Thymus (tissue), 11 donors: Measurements from ENCODE around the gene CYGB. TPM values are rescaled to one million over a fixed set of nuclear protein-coding genes. Genes with fewer than 3 reads are reported as not detected.
"Not testable (repeated sequence)": the region's sequence is repeated elsewhere in the genome, so short reads cannot be mapped to it uniquely, and the experiment has no call there.

Experiments used
- DNase-seq, 9 donors: peaks; one replicate each; pipeline ENCODE4 v3.0.0-alpha.2; 2013; ENCODE audit warnings: low spot score in 9 of 9, low read depth in 6 of 9, missing footprints in 1 of 9
- H3K27ac ChIP-seq, 2 donors: one replicate each; pipeline ENCODE4 v1.5.1; 2013; ENCODE audit warnings: control low read depth in 1 of 2, low read depth in 1 of 2, low read length in 1 of 2, mild to moderate bottlenecking in 1 of 2, moderate library complexity in 1 of 2
- H3K27me3 ChIP-seq, 2 donors: one replicate each; pipeline ENCODE4 v1.5.1; 2013; ENCODE audit warnings: low read length in 1 of 2; ENCODE audit not compliant: control insufficient read depth in 2 of 2, insufficient read depth in 1 of 2
- H3K36me3 ChIP-seq, 2 donors: one replicate each; pipeline ENCODE4 v1.5.1; 2013; ENCODE audit warnings: low read length in 1 of 2, mild to moderate bottlenecking in 1 of 2, moderate library complexity in 1 of 2; ENCODE audit not compliant: control insufficient read depth in 2 of 2, insufficient read depth in 2 of 2
- H3K4me1 ChIP-seq, 2 donors: one replicate each; pipeline ENCODE4 v1.5.1; 2013; ENCODE audit warnings: low read length in 2 of 2; ENCODE audit not compliant: control insufficient read depth in 2 of 2, insufficient read depth in 2 of 2
- H3K4me3 ChIP-seq, 2 donors: one replicate each; pipeline ENCODE4 v1.5.1; 2013; ENCODE audit warnings: low read length in 2 of 2, control low read depth in 1 of 2, mild to moderate bottlenecking in 1 of 2
- H3K9me3 ChIP-seq, 2 donors: one replicate each; pipeline ENCODE4 v1.5.1; 2013; ENCODE audit warnings: low read length in 1 of 2, mild to moderate bottlenecking in 1 of 2; ENCODE audit not compliant: control insufficient read depth in 2 of 2, insufficient read depth in 1 of 2
- WGBS: extraction: QIAGEN DNeasy Blood & Tissue Kit; methylation state at CpG from one replicate; pipeline ENCODE4 v1.1.7; 2013; 5-methylcytosine and 5-hydroxymethylcytosine counted together
- polyA plus RNA-seq: library from polyadenylated mRNA; stranded (reverse); fragments of 200-250 nt; gene quantifications from one replicate; pipeline ENCODE4 v1.2.3, GENCODE V29; 2013
- total RNA-seq: library from RNA; stranded (reverse); fragments of 120-200 nt; gene quantifications from one replicate; pipeline ENCODE4 v1.2.4, GENCODE V29; 2013
- donor health status: healthy.

The CYGB gene
- total and polyA plus RNA-seq, 2 donors, result 1.6 to 12.1 TPM

- Histone ChIP-seq H3K27ac (peak overlapping the region in 1 of 2 donors; percentile 8), H3K9me3 (peaks cover 0 to 5% of the 10 kb centered on the region in 2 donors), H3K27me3 (peaks cover 50 to 69% of the 10 kb centered on the region in 2 donors), H3K4me1 (peaks cover 3 to 19% of the 10 kb centered on the region in 2 donors), H3K4me3 (no peak overlapping the region), H3K36me3 (no peaks in the 10 kb centered on the region)
- WGBS, result 88% methylated on average over 25 of the region's 25 CpGs
- DNase-seq, result no peak
Measured at GRCh38 chr17:76536511-76537287, 810 bp downstream of the CYGB start.

DNA sequence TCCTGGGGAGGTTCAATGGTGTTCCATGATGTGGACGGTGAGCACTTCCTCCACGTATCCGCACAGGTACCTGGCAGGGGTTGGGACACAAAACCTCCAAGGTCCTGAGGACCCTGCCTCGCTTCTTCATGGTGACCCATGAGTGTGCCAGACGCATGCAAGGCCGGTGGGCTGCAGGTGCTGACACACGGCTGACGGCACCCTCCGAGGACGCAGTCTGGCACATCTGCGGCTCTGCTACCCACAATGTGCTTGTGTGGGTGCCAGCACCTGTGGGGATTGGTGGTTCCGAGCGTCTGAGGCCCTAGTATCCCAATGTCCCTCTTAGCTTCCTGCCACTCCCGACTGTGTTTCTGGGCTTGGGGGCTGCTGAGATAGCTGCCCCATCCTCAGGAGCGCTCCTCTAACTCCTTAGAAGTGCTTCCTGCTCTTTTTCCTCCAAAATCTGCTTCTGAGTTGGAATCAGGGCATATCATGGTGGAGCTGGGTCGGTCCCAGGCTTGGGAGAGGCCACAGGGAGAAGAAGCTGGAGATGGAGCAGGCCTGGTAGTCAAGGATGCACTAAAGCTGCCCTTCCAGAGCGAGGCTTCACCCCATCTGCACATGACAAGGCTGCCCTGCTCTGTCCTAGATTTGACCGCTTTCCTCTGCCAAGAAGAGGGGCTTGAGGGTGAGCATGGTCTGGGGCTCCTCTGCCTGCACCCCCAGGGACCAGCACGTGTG is 1.6 kb downstream of the CYGB start:
- no peak overlapping the region for H3K4me3 ChIP-seq
- peaks cover 3 to 17% of the 10 kb centered on the region in 2 donors for H3K4me1 ChIP-seq
- no peak overlapping the region for H3K27ac ChIP-seq
- no peaks in the 10 kb centered on the region for H3K36me3 ChIP-seq
- H3K27me3 ChIP-seq, result peaks cover 50 to 62% of the 10 kb centered on the region in 2 donors
- DNase-seq, result no peak
- peaks cover 0 to 5% of the 10 kb centered on the region in 2 donors for H3K9me3 ChIP-seq
- WGBS, result 87% methylated on average over 19 of the region's 19 CpGs

- DNase-seq, result no peak
- 75% methylated on average over 7 of the region's 7 CpGs for WGBS
- peaks cover 0 to 19% of the 10 kb centered on the region in 2 donors for H3K4me1 ChIP-seq
- H3K27ac ChIP-seq, result no peak overlapping the region
- peaks cover 0 to 5% of the 10 kb centered on the region in 2 donors for H3K9me3 ChIP-seq
- peaks cover 45 to 54% of the 10 kb centered on the region in 2 donors for H3K27me3 ChIP-seq
- no peak overlapping the region for H3K4me3 ChIP-seq
- H3K36me3 ChIP-seq, result no peaks in the 10 kb centered on the region
Measured at GRCh38 chr17:76534831-76535732, 2.4 kb downstream of the CYGB start.

- not testable (repeated sequence) for H3K36me3 ChIP-seq, H3K9me3 ChIP-seq, H3K27ac ChIP-seq, DNase-seq, H3K4me3 ChIP-seq
- WGBS, result 98% methylated on average over 9 of the region's 9 CpGs
- peaks cover 10 to 32% of the 10 kb centered on the region in 2 donors for H3K4me1 ChIP-seq
- H3K27me3 ChIP-seq, result peaks cover 33 to 41% of the 10 kb centered on the region in 2 donors
Measured at GRCh38 chr17:76533640-76534359, 3.7 kb downstream of the CYGB start.

- Histone ChIP-seq H3K9me3 (no peaks in the 10 kb centered on the region), H3K36me3 (no peaks in the 10 kb centered on the region), H3K4me3 (no peak overlapping the region), H3K27me3 (peaks cover 17 to 25% of the 10 kb centered on the region in 2 donors), H3K27ac (no peak overlapping the region), H3K4me1 (peaks cover 21 to 44% of the 10 kb centered on the region in 2 donors)
- no peak for DNase-seq
- WGBS, result 97% methylated on average over 8 of the region's 8 CpGs
Measured at GRCh38 chr17:76532072-76532651, 5.3 kb downstream of the CYGB start.

- Histone ChIP-seq H3K27ac (no peak overlapping the region), H3K9me3 (no peaks in the 10 kb centered on the region), H3K4me3 (no peak overlapping the region), H3K27me3 (peaks cover 11 to 19% of the 10 kb centered on the region in 2 donors), H3K36me3 (no peaks in the 10 kb centered on the region), H3K4me1 (peaks cover 23 to 46% of the 10 kb centered on the region in 2 donors)
- no peak for DNase-seq
- 91% methylated on average over 18 of the region's 18 CpGs for WGBS
Measured at GRCh38 chr17:76531486-76532038, 5.9 kb downstream of the CYGB start.

DNA sequence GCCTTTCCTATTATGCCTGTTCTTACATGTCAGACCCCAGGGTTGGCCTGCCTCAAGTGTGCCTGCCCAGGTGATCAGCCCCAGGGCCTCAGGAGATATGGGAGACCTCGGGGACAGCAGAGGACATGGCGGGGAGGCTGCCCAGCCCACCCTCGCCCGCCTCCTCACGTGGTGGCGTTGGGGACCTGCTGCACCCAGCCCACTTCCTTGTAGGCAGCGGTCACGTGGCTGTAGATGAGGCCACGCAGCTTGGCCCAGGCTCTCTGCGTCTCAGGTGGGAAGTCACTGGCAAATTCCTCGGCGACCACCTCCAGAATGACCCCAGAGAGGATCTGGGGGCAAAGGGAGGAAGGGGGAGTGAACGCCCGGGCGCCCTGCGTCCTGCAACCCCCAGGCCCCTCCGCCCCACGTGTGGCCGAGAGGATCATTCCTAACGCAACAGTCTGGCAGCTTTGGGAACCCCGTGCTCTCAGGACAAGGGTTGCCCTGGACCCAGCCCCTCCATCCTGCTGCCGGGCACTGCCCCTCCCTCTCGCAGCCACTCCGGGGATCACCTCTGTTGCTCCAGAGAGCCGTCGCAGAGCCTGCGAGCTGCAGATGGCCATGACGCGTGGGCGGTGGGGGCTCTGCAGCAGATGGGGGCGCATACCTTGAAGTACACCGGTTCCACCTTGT is 6.6 kb downstream of the CYGB start:
- Histone ChIP-seq H3K36me3 (no peaks in the 10 kb centered on the region), H3K4me1 (peaks cover 23 to 46% of the 10 kb centered on the region in 2 donors), H3K27ac (no peak overlapping the region), H3K27me3 (peaks cover 5 to 13% of the 10 kb centered on the region in 2 donors), H3K9me3 (no peaks in the 10 kb centered on the region), H3K4me3 (no peak overlapping the region)
- WGBS, result 93% methylated on average over 32 of the region's 32 CpGs
- DNase-seq, result no peak
